SK-N-SH (cell line): ENCODE data around the gene USP15. TPM values are rescaled to one million over a fixed set of nuclear protein-coding genes. Genes with fewer than 3 reads are reported as not detected.

Experiments
- CTCF ChIA-PET: fragments of 300-600, 350-600 bp; formaldehyde crosslinking; extraction: SDS; loops from one replicate; lab custom pipeline; 2021; lab: Yijun Ruan, JAX
- POLR2A ChIA-PET: fragments of 350-600 bp; sonication (Branson Sonifier 250); formaldehyde crosslinking; extraction: SDS; loops from one replicate; lab custom pipeline; 2020; ENCODE audit warnings: antibody characterized with exemption, inconsistent platforms; lab: Yijun Ruan, JAX
- DNase-seq: peaks from one replicate; pipeline ENCODE4 v3.0.0; 2012
- H2AFZ ChIP-seq: fragments of 200-600 bp; sonication (generic); 2 replicates; pipeline ENCODE4 v1.8.1; 2016; ENCODE audit warnings: antibody characterized with exemption, mild to moderate bottlenecking, low read depth
- H3F3A ChIP-seq: fragments of 200-600 bp; sonication (generic); replicated peaks from 2 replicates; pipeline ENCODE3; 2016; ENCODE audit warnings: antibody characterized with exemption, mild to moderate bottlenecking; ENCODE audit not compliant: insufficient read depth
- H3K27ac ChIP-seq, 2 experiments: fragments of 200-500 bp in 1 of 2; fragments of 200-600 bp in 1 of 2; sonication (Bioruptor generic) in 1 of 2; sonication (generic), shearing (Covaris generic) in 1 of 2; 2 replicates each; pipeline versions ENCODE4 v1.5.1 to v1.6.1; 2014 to 2016; ENCODE audit warnings: low read depth in 2 of 2, inconsistent platforms in 1 of 2, low read length in 1 of 2, mild to moderate bottlenecking in 1 of 2, mixed read lengths in 1 of 2
- H3K27me3 ChIP-seq: fragments of 200-600 bp; sonication (generic), shearing (Covaris generic); 2 replicates; pipeline ENCODE4 v1.6.1; 2016; ENCODE audit warnings: mixed run types; ENCODE audit not compliant: insufficient read depth
- H3K36me3 ChIP-seq, 2 experiments: fragments of 200-500 bp in 1 of 2; fragments of 200-600 bp in 1 of 2; sonication (Bioruptor generic) in 1 of 2; sonication (generic) in 1 of 2; replicated peaks in 1 of 2; 2 replicates each; pipeline versions ENCODE3 to v1.5.1; 2014 to 2016; ENCODE audit warnings: low read length in 1 of 2, mild to moderate bottlenecking in 1 of 2; ENCODE audit not compliant: insufficient read depth in 2 of 2, control insufficient read depth in 1 of 2
- H3K4me1 ChIP-seq, 2 experiments: fragments of 200-500 bp in 1 of 2; fragments of 200-600 bp in 1 of 2; sonication (Bioruptor generic) in 1 of 2; sonication (generic), shearing (Covaris generic) in 1 of 2; 2 replicates each; pipeline versions ENCODE4 v1.5.1 to v1.6.1; 2014 to 2016; ENCODE audit warnings: low read depth in 1 of 2, low read length in 1 of 2, mixed run types in 1 of 2; ENCODE audit not compliant: insufficient read depth in 2 of 2, control insufficient read depth in 1 of 2
- H3K4me2 ChIP-seq: fragments of 200-600 bp; sonication (generic), shearing (Covaris generic); 2 replicates; pipeline ENCODE4 v1.6.1; 2017; ENCODE audit warnings: mixed run types
- H3K4me3 ChIP-seq, 2 experiments: fragments of 200-500 bp in 1 of 2; fragments of 200-600 bp in 1 of 2; sonication (Bioruptor generic) in 1 of 2; sonication (generic), shearing (Covaris generic) in 1 of 2; 2 replicates each; pipeline versions ENCODE4 v1.5.1 to v1.8.1; 2014 to 2016; ENCODE audit warnings: low read depth in 2 of 2, inconsistent platforms in 1 of 2, low read length in 1 of 2, mild to moderate bottlenecking in 1 of 2, mixed read lengths in 1 of 2, moderate library complexity in 1 of 2
- H3K79me2 ChIP-seq: fragments of 200-600 bp; sonication (generic); 2 replicates; pipeline ENCODE4 v1.8.1; 2017; ENCODE audit warnings: mild to moderate bottlenecking; ENCODE audit not compliant: insufficient read depth
- H3K9ac ChIP-seq: fragments of 200-600 bp; sonication (generic); 2 replicates; pipeline ENCODE4 v1.6.1; 2017; ENCODE audit warnings: mixed run types
- H3K9me2 ChIP-seq: fragments of 200-600 bp; sonication (generic); 2 replicates; pipeline ENCODE4 v1.6.1; 2017; ENCODE audit warnings: mixed run types
- H3K9me3 ChIP-seq: fragments of 200-600 bp; sonication (generic); 2 replicates; pipeline ENCODE4 v1.6.1; 2017; ENCODE audit warnings: mixed run types, mild to moderate bottlenecking, moderate library complexity
- H4K20me1 ChIP-seq: fragments of 200-600 bp; sonication (generic); 2 replicates; pipeline ENCODE4 v1.6.1; 2017; ENCODE audit warnings: mild to moderate bottlenecking, mixed run types; ENCODE audit not compliant: insufficient read depth
- ELF1 ChIP-seq: IDR thresholded peaks from 2 replicates; pipeline ENCODE4 v1.4.0; 2012
- EP300 ChIP-seq, 2 experiments: IDR thresholded peaks; 2 replicates each; pipeline versions ENCODE4 v1.4.0 to v1.6.1; 2012; ENCODE audit warnings: borderline replicate concordance in 1 of 2, low read depth in 1 of 2, low read length in 1 of 2
- JUND ChIP-seq: IDR thresholded peaks from 2 replicates; pipeline ENCODE4 v1.4.0; 2012
- MXI1 ChIP-seq: IDR thresholded peaks from 2 replicates; pipeline ENCODE4 v1.6.1; 2012; ENCODE audit warnings: mild to moderate bottlenecking, low read depth, low read length, improper control_type of control experiment
- NFIC ChIP-seq: IDR thresholded peaks from 2 replicates; pipeline ENCODE4 v1.4.0; 2012; ENCODE audit warnings: borderline replicate concordance
- NRF1 ChIP-seq: IDR thresholded peaks from 2 replicates; pipeline ENCODE4 v1.6.1; 2012; ENCODE audit warnings: low read depth, mild to moderate bottlenecking, low read length
- POLR2AphosphoS5 ChIP-seq: IDR thresholded peaks from 2 replicates; pipeline ENCODE4 v1.6.1; 2012; ENCODE audit warnings: low read depth, low read length
- RFX5 ChIP-seq: IDR thresholded peaks from 2 replicates; pipeline ENCODE4 v1.6.1; 2012; ENCODE audit warnings: mild to moderate bottlenecking, improper control_type of control experiment, low read length
- SMC3 ChIP-seq: IDR thresholded peaks from 2 replicates; pipeline ENCODE4 v1.6.1; 2012; ENCODE audit warnings: low read depth, low read length, improper control_type of control experiment
- YY1 ChIP-seq: IDR thresholded peaks from 2 replicates; pipeline ENCODE4 v1.4.0; 2012; ENCODE audit warnings: low read depth, mild to moderate bottlenecking
- polyA plus RNA-seq, 3 experiments: library from polyadenylated mRNA; depleted of rRNA; stranded (reverse); fragments of >200 nt; gene quantifications; 2 replicates each; pipeline ENCODE4 v1.2.3, GENCODE V29; 2012
- TF ChIP-seq, protein P1 (sequence below): IDR thresholded peaks from 2 replicates; pipeline ENCODE4 v1.6.1; 2012; ENCODE audit warnings: mild to moderate bottlenecking, low read depth, low read length, moderate library complexity
- TF ChIP-seq, protein P2 (sequence below): IDR thresholded peaks from 2 replicates; pipeline ENCODE4 v1.4.0; 2012; ENCODE audit warnings: low read depth, borderline replicate concordance
- TF ChIP-seq, protein P3 (sequence below): IDR thresholded peaks from 2 replicates; pipeline ENCODE4 v1.4.0; 2012; ENCODE audit warnings: low read depth, borderline replicate concordance

Gene USP15
- polyA plus RNA-seq, 1 of the 3 experiments (the other 2 are of a cell fraction): 13.2 TPM

DNA sequence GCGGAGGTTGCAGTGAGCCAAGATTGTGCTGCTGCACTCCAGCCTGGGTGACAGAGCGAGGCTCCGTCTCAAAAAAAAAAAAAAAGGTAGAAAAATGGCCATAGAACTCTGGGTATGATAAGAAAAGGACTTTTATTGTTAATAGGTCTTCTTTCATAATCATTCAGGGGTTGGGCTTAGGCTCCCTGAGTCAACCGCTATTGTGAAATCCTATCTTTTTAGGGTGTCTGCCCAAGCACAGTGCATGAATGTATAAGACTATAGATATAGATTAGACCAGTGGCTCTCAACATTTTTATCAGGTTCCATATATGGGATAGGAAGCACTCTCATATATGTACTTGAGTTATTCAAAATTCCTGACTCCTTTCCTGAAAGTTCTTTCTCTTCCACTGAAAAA, 48.7 kb upstream of the USP15 start (continued):
- TF ChIP-seq, protein P1, sequence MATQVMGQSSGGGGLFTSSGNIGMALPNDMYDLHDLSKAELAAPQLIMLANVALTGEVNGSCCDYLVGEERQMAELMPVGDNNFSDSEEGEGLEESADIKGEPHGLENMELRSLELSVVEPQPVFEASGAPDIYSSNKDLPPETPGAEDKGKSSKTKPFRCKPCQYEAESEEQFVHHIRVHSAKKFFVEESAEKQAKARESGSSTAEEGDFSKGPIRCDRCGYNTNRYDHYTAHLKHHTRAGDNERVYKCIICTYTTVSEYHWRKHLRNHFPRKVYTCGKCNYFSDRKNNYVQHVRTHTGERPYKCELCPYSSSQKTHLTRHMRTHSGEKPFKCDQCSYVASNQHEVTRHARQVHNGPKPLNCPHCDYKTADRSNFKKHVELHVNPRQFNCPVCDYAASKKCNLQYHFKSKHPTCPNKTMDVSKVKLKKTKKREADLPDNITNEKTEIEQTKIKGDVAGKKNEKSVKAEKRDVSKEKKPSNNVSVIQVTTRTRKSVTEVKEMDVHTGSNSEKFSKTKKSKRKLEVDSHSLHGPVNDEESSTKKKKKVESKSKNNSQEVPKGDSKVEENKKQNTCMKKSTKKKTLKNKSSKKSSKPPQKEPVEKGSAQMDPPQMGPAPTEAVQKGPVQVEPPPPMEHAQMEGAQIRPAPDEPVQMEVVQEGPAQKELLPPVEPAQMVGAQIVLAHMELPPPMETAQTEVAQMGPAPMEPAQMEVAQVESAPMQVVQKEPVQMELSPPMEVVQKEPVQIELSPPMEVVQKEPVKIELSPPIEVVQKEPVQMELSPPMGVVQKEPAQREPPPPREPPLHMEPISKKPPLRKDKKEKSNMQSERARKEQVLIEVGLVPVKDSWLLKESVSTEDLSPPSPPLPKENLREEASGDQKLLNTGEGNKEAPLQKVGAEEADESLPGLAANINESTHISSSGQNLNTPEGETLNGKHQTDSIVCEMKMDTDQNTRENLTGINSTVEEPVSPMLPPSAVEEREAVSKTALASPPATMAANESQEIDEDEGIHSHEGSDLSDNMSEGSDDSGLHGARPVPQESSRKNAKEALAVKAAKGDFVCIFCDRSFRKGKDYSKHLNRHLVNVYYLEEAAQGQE: no peak
- TF ChIP-seq YY1 (no peak), JUND (no peak), EP300 (IDR thresholded peaks at IDR 0.05; ENCODE audit: borderline replicate concordance in 1 of 2, low read depth in 1 of 2, low read length in 1 of 2) (no peak), SMC3 (no peak)
- TF ChIP-seq, protein P2, sequence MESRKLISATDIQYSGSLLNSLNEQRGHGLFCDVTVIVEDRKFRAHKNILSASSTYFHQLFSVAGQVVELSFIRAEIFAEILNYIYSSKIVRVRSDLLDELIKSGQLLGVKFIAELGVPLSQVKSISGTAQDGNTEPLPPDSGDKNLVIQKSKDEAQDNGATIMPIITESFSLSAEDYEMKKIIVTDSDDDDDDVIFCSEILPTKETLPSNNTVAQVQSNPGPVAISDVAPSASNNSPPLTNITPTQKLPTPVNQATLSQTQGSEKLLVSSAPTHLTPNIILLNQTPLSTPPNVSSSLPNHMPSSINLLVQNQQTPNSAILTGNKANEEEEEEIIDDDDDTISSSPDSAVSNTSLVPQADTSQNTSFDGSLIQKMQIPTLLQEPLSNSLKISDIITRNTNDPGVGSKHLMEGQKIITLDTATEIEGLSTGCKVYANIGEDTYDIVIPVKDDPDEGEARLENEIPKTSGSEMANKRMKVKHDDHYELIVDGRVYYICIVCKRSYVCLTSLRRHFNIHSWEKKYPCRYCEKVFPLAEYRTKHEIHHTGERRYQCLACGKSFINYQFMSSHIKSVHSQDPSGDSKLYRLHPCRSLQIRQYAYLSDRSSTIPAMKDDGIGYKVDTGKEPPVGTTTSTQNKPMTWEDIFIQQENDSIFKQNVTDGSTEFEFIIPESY: no peak

DNA sequence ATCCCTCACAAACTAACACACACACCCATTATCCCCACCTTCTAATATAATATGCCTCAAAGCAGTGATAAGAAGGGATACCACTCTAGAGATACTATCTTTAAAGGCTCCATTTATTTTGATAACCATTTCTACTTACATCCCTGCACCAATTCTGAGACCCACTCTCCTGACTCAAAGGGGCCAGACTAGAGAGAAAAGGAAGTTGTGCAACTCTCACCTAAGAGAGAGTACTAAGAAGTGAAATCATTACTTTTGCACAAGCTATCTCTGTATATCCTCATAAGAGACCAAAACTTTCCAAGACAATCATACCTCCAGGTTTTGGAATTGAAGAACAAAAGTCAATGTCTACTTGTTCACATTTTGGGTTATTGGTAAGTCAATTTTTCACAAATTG, 45.4 kb upstream of the USP15 start:
- H3K4me1 ChIP-seq: no peaks in the 10 kb centered on the region
- CTCF ChIA-PET: no interaction called here
- H4K20me1 ChIP-seq: no peaks in the 10 kb centered on the region
- no peak for DNase-seq
- no peaks in the 10 kb centered on the region for H3F3A ChIP-seq
- H2AFZ ChIP-seq: no peak overlapping the region
- no peaks in the 10 kb centered on the region; the same call in 1 of the 2 replicates for H3K27me3 ChIP-seq
- no peaks in the 10 kb centered on the region for H3K9me3 ChIP-seq
- POLR2A ChIA-PET: no interaction called here
- H3K4me3 ChIP-seq: no peak overlapping the region
- H3K79me2 ChIP-seq: no peaks in the 10 kb centered on the region
- TF ChIP-seq ELF1: no peak
- TF ChIP-seq POLR2AphosphoS5: no peak
- TF ChIP-seq, protein P3, sequence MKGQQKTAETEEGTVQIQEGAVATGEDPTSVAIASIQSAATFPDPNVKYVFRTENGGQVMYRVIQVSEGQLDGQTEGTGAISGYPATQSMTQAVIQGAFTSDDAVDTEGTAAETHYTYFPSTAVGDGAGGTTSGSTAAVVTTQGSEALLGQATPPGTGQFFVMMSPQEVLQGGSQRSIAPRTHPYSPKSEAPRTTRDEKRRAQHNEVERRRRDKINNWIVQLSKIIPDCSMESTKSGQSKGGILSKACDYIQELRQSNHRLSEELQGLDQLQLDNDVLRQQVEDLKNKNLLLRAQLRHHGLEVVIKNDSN: no peak
- no peak for TF ChIP-seq RFX5
- no peak for TF ChIP-seq NRF1
- no peak for TF ChIP-seq NFIC
- no peak for TF ChIP-seq YY1
- TF ChIP-seq MXI1: no peak
- H3K27ac ChIP-seq: no peak overlapping the region
- no peak overlapping the region for H3K4me2 ChIP-seq
- H3K36me3 ChIP-seq: no peaks in the 10 kb centered on the region
- no peaks in the 10 kb centered on the region for H3K9me2 ChIP-seq
- H3K9ac ChIP-seq: no peak overlapping the region
